Stimulated activated CD8-positive, alpha-beta memory T cell treated with anti-CD3 and anti-CD28 coated beads, Interleukin-7, amount 100 ng/mL, for 1 hour (primary cell): ENCODE data around the gene TTC21A.

ENCODE experiments used
- DNase-seq, 2 donors: peaks; one replicate each; pipeline ENCODE4 v3.0.0-alpha.2; 2020; ENCODE audit warnings: low read depth in 2 of 2

The TTC21A gene

DNA sequence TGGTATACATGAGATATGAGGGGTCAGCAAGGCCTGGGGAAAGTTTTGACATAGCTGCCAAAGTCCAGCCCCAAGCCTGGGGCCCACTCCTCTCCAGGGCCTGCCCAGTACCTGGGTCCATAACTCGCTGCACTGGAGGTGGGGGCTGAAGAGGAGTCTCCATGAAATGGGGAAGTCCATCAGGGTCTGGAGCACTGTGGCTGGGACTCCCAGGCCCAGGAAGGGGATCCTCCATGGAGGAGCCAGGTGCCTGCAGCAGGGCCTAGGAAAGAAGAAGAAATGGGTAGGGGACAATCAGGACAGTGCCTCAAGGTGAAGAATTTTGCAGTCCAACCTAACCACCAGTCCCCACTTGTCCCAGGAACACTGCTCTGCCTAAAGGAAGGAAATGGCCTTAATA is 8.2 kb upstream of the TTC21A start:
- DNase-seq, result no peak

GRCh38 chr3:39099738-39100499 is 7.6 kb upstream of the TTC21A start:
- DNase-seq, result no peak

DNA sequence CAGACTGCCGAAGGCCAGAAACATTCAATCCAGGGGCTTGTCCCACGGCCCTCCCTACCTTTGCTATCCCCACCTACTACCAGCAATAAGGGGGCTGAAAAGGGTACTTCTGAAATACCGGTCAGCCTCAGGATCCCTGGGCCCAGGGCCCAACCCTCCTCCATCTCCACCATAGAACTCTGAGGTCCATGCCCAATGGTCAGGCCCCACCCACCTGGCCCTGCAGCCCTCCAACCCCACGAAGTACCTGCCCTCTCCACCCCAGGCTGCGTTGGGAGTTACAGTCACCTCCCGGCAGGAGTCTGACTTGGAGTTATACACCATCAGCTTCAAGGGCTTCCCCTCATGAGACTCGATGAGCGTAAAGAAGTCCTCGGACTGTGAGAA is 7.0 kb upstream of the TTC21A start:
- no peak for DNase-seq

- DNase-seq, result no peak
These were observed 6.3 kb upstream of the TTC21A start for GRCh38 chr3:39101022-39101689.

GRCh38 chr3:39102504-39103323 is 4.8 kb upstream of the TTC21A start:
- DNase-seq, result no peak

DNA sequence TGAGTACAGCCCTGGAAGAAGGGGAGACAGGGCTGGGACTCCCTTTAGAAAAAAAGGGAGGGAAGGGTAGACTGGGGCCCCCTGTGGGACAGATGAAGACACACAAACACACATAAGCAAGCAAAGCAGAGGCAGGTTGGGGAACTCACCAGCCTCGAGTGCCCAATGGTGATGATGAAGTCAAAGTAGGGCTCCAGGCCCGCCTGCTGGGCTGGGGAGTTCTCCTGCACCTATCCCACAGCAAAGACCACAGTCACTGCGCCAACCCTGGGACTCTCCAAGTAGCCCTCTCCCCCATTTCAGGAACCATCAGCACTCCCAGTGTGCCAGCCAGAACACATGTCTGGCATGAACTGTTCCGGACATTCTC is 4.2 kb upstream of the TTC21A start:
- no peak for DNase-seq

DNA sequence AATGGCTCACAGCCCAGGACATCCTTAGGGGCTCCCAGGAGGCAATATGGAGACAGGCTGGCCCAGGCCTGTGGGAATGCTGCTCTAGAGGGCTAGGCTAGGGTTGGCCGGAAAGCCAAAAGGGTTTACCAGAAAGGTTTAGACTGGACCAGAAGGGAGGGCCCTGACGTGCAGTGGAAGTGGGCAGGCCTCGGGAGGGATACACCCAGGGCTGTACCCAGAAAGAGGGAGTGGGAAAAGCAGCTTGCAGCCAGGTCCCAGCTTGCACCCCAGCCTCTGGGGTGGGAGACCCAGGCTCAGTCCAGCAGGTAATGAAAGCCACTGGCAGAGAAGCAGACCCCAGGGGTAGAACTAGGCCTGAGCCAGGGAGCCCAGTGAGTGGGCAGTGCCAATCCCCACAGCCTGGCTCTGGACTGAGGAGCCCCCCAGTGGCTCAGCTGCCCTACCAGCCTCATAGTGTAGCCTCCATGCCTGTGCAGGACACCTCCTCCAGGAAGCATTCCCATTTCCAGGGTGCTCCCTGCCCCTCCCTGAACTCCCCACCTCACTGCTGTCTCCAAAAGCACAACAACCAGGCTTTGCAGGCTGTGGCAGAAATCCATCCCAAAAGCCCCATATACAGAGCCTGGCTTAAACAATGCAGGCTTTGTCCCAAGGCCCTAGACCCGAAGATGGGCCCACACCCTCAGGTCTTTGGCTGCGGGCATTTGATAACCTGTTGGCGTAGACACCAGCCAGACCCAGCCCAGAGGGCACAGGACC is 3.5 kb upstream of the TTC21A start:
- DNase-seq, result no peak

- DNase-seq, result no peak
These were observed 2.4 kb upstream of the TTC21A start for GRCh38 chr3:39104961-39105686.

- no peak for DNase-seq
These were observed 1.8 kb upstream of the TTC21A start for GRCh38 chr3:39105687-39106063.

- DNase-seq, result no peak
These were observed 1.1 kb upstream of the TTC21A start for GRCh38 chr3:39106281-39106811.

- no peak for DNase-seq
These were observed 561 bp upstream of the TTC21A start for GRCh38 chr3:39106851-39107387.

- no peak for DNase-seq
These were observed 775 bp downstream of the TTC21A start for GRCh38 chr3:39108200-39108710.

- DNase-seq, result no peak
These were observed 1.6 kb downstream of the TTC21A start for GRCh38 chr3:39109086-39109485.

- no peak for DNase-seq
These were observed 2.7 kb downstream of the TTC21A start for GRCh38 chr3:39110041-39110639.

GRCh38 chr3:39112113-39112512 is 4.6 kb downstream of the TTC21A start:
- no peak for DNase-seq

- DNase-seq, result no peak
These were observed 5.1 kb downstream of the TTC21A start for GRCh38 chr3:39112535-39112934.

DNA sequence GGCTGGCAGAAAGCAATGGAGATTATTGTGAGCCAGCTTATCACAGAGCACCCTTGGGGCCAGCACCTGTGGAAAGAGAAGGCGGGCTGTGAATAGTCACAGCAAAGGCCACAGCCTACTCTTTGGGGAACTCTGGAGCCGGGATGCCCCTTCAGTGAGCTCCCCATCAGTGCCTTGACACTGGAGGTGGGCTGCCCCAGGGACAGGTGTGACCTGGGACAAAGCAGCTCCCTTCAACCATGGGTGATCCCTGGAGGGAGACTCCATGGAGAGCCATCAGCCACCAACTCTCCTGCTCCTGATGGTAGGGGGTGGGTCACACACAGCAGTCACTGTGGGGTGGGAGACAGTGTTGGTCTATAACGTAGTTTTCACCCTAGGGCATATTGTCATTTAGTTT is 5.8 kb downstream of the TTC21A start:
- no peak for DNase-seq

- DNase-seq, result no peak
These were observed 7.0 kb downstream of the TTC21A start for GRCh38 chr3:39114456-39114855.

GRCh38 chr3:39115870-39116269 is 8.4 kb downstream of the TTC21A start:
- no peak for DNase-seq

DNA sequence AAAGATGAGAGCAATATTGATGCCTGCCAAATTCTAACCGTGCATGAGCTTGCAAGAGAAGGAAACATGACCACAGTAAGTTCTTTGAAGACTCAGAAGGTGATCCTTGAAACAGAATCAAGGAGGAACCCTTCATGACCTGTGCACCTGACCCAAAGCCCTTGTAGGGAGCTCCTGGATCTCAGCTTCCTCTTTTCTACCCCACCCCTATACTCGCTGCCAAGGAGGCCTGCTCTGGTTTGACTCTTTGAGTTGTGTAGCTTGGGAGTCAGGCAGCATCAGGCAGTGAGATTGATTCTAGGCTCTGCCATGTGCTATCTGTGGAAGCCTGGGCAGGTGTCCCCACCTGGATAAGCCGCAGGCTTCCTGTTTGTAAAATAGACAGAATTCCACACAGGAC is 10.6 kb downstream of the TTC21A start:
- DNase-seq, result no peak
